Muscle layer of colon (tissue), 2 donors: ENCODE results near the gene TRIM65.
A peak's percentile ranks its signal among the peaks of the same experiment; 100 is the strongest.
"Not testable (repeated sequence)": the region's sequence is repeated elsewhere in the genome, so short reads cannot be mapped to it uniquely, and the experiment has no call there.

Experiments used
- H3K27ac ChIP-seq: one replicate; pipeline ENCODE4 v1.7.0; 2013; ENCODE audit warnings: low read depth, mild to moderate bottlenecking, low read length, moderate library complexity
- H3K27me3 ChIP-seq, 2 donors: one replicate each; pipeline ENCODE4 v1.7.0; 2013; ENCODE audit warnings: low read length in 2 of 2, mild to moderate bottlenecking in 2 of 2; ENCODE audit not compliant: insufficient read depth in 2 of 2, control insufficient read depth in 1 of 2
- H3K36me3 ChIP-seq: one replicate; pipeline ENCODE4 v1.7.0; 2013; ENCODE audit warnings: mild to moderate bottlenecking, low read length; ENCODE audit not compliant: insufficient read depth
- H3K4me1 ChIP-seq: one replicate; pipeline ENCODE4 v1.7.0; 2013; ENCODE audit warnings: mild to moderate bottlenecking, low read length; ENCODE audit not compliant: insufficient read depth
- H3K4me3 ChIP-seq, 2 donors: one replicate each; pipeline ENCODE4 v1.7.0; 2013; ENCODE audit warnings: low read length in 2 of 2, low read depth in 1 of 2, mild to moderate bottlenecking in 1 of 2, moderate library complexity in 1 of 2
- H3K9ac ChIP-seq: one replicate; pipeline ENCODE4 v1.7.0; 2013; ENCODE audit warnings: low read length
- H3K9me3 ChIP-seq: one replicate; pipeline ENCODE4 v1.7.0; 2013; ENCODE audit warnings: mild to moderate bottlenecking, low read length
- donor health status: abdominal sarcoma.
- donor health status: Adenocarcinoma of cecum.

Gene TRIM65

GRCh38 chr17:75892556-75893224 lies 4.1 kb downstream of the TRIM65 start:
- H3K27me3 ChIP-seq: no peaks in the 10 kb centered on the region
- peaks cover 31% of the 10 kb centered on the region for H3K4me1 ChIP-seq
- H3K27ac ChIP-seq: no peak overlapping the region
- peaks cover 26% of the 10 kb centered on the region for H3K36me3 ChIP-seq
- no peaks in the 10 kb centered on the region for H3K9me3 ChIP-seq
- no peak overlapping the region for H3K4me3 ChIP-seq
- H3K9ac ChIP-seq: no peak overlapping the region

- Histone ChIP-seq H3K9me3 (no peaks in the 10 kb centered on the region), H3K36me3 (peaks cover 26% of the 10 kb centered on the region), H3K9ac (no peak overlapping the region), H3K27ac (no peak overlapping the region), H3K27me3 (no peaks in the 10 kb centered on the region), H3K4me1 (peaks cover 24% of the 10 kb centered on the region), H3K4me3 (no peak overlapping the region)
These were observed 4.9 kb downstream of the TRIM65 start for GRCh38 chr17:75891605-75892555.

DNA sequence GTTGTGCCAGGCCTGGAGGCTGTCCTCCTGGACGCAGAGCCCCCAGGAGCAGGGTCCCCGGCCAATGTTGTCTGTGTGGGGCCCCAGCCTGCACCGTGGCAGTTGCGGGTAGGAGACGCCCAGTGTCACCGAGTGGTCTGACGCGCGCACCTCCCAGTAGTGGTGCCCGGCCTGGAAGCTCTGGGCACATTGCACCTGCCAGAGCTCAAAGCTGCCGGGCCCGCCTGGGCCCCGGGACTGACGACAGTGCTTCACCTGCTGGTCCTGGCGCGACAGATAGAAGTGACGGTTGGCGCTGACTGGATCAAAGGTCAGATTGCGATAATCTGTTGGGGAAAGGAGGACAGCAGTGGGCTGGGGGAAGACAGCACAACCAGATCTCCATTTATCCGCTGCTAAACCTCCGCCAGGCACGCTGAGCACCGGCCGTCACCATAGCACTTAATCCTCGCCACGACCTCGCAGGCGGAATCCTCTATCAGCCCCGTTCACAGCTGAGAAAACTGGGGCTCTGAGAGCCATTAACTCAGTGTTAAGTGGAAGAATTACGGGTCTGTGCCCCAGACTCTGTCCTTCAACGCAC lies 5.6 kb downstream of the TRIM65 start:
- no peak overlapping the region for H3K9ac ChIP-seq
- peaks cover 26% of the 10 kb centered on the region for H3K36me3 ChIP-seq
- no peak overlapping the region for H3K4me3 ChIP-seq
- peaks cover 24% of the 10 kb centered on the region for H3K4me1 ChIP-seq
- H3K9me3 ChIP-seq: no peaks in the 10 kb centered on the region
- no peak overlapping the region for H3K27ac ChIP-seq
- no peaks in the 10 kb centered on the region for H3K27me3 ChIP-seq

GRCh38 chr17:75889454-75889853 lies 7.3 kb downstream of the TRIM65 start:
- no peak overlapping the region for H3K4me3 ChIP-seq
- H3K9me3 ChIP-seq: no peaks in the 10 kb centered on the region
- peaks cover 26% of the 10 kb centered on the region for H3K36me3 ChIP-seq
- H3K27ac ChIP-seq: no peak overlapping the region
- H3K4me1 ChIP-seq: peaks cover 9% of the 10 kb centered on the region
- H3K9ac ChIP-seq: no peak overlapping the region
- no peaks in the 10 kb centered on the region for H3K27me3 ChIP-seq

DNA sequence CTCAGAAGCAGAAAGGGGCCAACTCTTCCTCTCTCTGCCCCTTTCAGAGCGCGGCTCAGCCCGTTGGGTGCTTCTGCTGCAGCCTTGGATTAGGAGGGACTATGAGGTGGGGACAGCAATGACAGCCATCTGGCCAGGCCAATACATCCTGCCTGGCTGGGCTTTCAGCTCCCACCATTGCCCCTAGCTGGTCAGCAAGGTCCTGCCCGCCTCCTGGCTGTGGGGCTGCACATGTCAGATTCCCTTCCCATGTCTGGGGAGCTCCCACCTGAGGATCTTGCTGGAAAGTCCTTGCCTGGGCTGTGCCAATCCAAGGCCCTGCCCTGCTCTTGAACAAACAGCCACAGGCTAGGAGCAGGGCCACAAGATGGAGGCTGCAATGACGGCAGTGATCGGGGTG lies 8.3 kb downstream of the TRIM65 start:
- no peak overlapping the region for H3K27ac ChIP-seq
- peaks cover 26% of the 10 kb centered on the region for H3K36me3 ChIP-seq
- H3K4me1 ChIP-seq: no peaks in the 10 kb centered on the region
- H3K4me3 ChIP-seq: no peak overlapping the region
- no peak overlapping the region for H3K9ac ChIP-seq
- H3K27me3 ChIP-seq: no peaks in the 10 kb centered on the region
- H3K9me3 ChIP-seq: no peaks in the 10 kb centered on the region

- H3K36me3 ChIP-seq, H3K27me3 ChIP-seq, H3K9ac ChIP-seq: not testable (repeated sequence)
These were observed 10.9 kb downstream of the TRIM65 start for GRCh38 chr17:75885860-75886259.

DNA sequence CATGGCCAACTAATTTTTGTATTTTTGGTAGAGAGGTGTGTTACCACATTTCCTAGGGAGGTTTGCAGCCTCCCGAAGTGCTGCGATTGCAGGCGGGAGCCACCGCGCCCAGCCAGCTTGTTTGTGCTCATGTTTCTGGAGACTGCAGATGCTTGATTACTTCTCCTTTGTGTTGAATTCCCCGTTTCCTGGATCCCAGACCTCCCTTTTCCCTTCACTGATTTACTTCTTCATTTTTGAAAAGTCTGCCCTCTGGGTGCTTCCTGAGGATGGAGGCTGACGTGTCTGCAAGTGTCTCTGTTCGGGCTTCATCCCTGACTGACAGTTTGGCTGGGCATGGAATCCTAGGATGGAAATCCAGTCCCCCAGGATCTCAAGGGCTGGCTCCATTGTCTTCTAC lies 11.3 kb downstream of the TRIM65 start:
- H3K9me3 ChIP-seq: no peaks in the 10 kb centered on the region
- no peak overlapping the region for H3K4me3 ChIP-seq
- H3K36me3 ChIP-seq: peaks cover 7% of the 10 kb centered on the region
- H3K4me1 ChIP-seq: no peaks in the 10 kb centered on the region
- H3K9ac ChIP-seq: no peak overlapping the region
- no peaks in the 10 kb centered on the region for H3K27me3 ChIP-seq
- H3K27ac ChIP-seq: no peak overlapping the region

More at GRCh38 chr17:75885860-75886259, 10.9 kb downstream of the TRIM65 start:
- not testable (repeated sequence) for H3K4me1 ChIP-seq, H3K4me3 ChIP-seq, H3K27ac ChIP-seq, H3K9me3 ChIP-seq

- H3K27ac ChIP-seq: no peak overlapping the region
- H3K4me1 ChIP-seq: peaks cover 4% of the 10 kb centered on the region
- no peak overlapping the region for H3K4me3 ChIP-seq
- no peak overlapping the region for H3K9ac ChIP-seq
- no peaks in the 10 kb centered on the region for H3K27me3 ChIP-seq
- no peaks in the 10 kb centered on the region for H3K36me3 ChIP-seq
- no peaks in the 10 kb centered on the region for H3K9me3 ChIP-seq
These were observed 14.9 kb downstream of the TRIM65 start for GRCh38 chr17:75881678-75882454.

DNA sequence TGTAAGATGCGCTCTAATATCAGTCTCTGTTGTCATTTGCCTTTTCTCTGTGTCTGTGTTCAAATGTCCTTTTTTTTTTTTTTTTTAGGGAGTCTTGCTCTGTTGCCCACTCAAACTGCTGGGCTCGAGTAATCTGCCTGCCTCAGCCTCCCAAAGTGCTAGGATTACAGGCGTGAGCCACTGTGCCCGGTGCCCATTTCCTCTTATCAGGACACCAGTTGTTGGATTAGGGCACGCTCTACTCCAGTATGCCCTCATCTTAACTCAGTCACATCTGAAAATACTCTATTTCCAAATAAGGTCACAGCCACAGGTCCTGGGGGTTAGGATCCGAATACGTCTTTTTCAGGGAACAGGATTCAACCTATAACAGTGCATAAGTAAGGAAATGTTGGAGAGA lies 16.5 kb downstream of the TRIM65 start:
- no peaks in the 10 kb centered on the region for H3K27me3 ChIP-seq
- H3K4me1 ChIP-seq: peaks cover 20% of the 10 kb centered on the region
- no peak overlapping the region for H3K9ac ChIP-seq

DNA sequence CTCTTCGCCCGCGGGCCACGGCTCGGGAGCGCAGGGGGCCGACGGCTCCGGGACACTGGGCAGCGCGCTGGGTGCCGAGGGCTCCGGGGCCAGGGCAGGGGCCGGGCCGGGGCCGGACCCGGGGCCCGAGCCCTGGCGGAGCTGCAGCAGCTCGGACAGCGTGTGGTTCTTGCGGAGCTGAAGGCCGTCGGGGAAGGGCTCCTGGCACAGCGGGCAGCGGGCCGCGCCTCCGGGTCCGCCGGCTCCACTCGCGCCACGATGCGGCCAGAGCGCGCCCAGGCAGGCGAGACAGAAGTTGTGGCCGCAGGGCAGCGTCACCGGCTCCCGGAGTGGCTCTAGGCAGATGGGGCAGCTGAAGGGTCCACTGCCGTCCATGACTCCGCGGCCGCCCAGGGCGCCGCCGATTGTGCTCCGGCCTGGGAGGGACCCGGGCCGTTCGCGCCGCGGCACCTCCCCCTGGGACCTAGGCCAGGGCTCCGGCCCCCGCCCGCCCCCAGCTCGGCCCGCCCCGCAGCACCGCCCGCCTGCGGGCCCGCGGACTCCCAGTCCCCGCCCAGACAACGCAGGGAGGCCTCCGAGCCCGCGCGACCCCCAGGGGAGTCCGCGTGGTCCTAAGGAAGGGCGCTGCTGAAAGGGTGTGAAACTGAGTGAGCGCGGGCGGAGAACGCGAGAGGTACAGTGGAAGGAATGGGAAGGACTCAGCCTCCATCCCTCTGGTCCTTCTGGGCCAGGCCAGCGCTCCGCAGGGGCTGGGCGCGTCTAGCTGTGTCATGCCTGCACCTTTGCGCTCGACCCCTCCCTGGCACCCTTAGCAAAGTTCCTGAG lies 18.4 kb downstream of the TRIM65 start, which contains the start of gene TRIM47:
Gene TRIM47 (minus strand): TSS at position 408 of the 825 bp plus-strand sequence. CDS start 33 bp downstream, at position 375.
- H3K4me3 ChIP-seq: peak within 1 kb of the TSS; percentile 64 to 91
- peaks cover 24% of the 10 kb centered on the region for H3K36me3 ChIP-seq
- no peaks in the 10 kb centered on the region for H3K27me3 ChIP-seq
- peak within 1 kb of the TSS; percentile 88 for H3K27ac ChIP-seq
- H3K9ac ChIP-seq: peak within 1 kb of the TSS; percentile 95
- peaks cover 39% of the 10 kb centered on the region for H3K4me1 ChIP-seq
- no peaks in the 10 kb centered on the region for H3K9me3 ChIP-seq

More for the DNA sequence above, 16.5 kb downstream of the TRIM65 start:
- H3K4me3 ChIP-seq: no peak overlapping the region
- no peaks in the 10 kb centered on the region for H3K9me3 ChIP-seq
- no peak overlapping the region for H3K27ac ChIP-seq
- peaks cover 6% of the 10 kb centered on the region for H3K36me3 ChIP-seq
